ENCODE results near the gene GCLM. TPM values are rescaled to one million over a fixed set of nuclear protein-coding genes. Genes with fewer than 3 reads are reported as not detected.
A peak's percentile ranks its signal among the peaks of the same experiment; 100 is the strongest.

GCLM gene
- total and polyA plus RNA-seq, 2 donors (not counting 1 experiment from before 2014, with no cell fraction given) = 1.7 to 10.7 TPM

DNA sequence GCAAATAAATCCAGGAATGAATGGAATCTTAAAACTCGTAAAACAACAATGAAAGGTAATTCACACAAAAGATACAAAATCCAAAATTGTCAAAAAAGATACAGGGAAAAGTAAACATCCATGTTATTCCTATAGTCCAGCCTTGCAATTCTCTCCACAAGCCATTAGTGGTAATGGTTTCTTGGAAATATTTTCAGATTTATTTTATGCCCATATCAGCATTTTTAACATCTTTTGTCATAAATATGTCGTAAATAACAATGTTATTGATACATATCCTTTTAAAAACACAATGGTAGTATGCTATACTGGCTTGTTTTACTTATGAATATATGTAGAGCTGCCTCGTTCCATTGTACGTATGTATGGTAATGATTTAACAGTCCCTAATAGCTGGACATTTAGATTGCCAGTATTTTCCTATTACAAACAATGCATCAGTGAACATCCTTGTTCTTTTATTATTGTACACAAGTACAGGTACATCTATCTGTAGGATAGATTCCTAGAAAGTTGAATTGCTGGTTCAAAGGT is 60.8 kb downstream of the GCLM start:
- peak overlapping the region in 1 of 2 donors; percentile 92 for H3K27ac ChIP-seq (ENCODE audit: low read length in 2 of 2)

More for the DNA sequence above, 60.8 kb downstream of the GCLM start:
- H3K9me3 ChIP-seq (ENCODE audit: control extremely low read depth in 1 of 3, control insufficient read depth in 2 of 3, insufficient read depth in 1 of 3, low read length in 2 of 3) = peaks cover 0 to 7% (median 0%) of the 10 kb centered on the region in 3 donors
- peak overlapping the region; percentile 95 for H3K4me3 Mint-ChIP-seq
- DNase-seq = no peak
- H3K4me3 ChIP-seq (ENCODE audit: control extremely low read depth in 1 of 5, extremely low read depth in 1 of 5, insufficient read depth in 1 of 5, low read depth in 2 of 5, low read length in 4 of 5) = peak overlapping the region in 4 of 5 experiments; percentile 78 to 90 (median 88)
- no peak for ATAC-seq (ENCODE audit: low read depth)
- H3K27me3 ChIP-seq (replicated peaks in 1 of 4; ENCODE audit: control extremely low read depth in 1 of 4, control insufficient read depth in 3 of 4, insufficient read depth in 4 of 4, low read length in 3 of 4) = no peaks in the 10 kb centered on the region
- no peaks in the 10 kb centered on the region for H3K9me3 Mint-ChIP-seq (ENCODE audit: insufficient read depth)
- ChIA-PET CTCF (interaction anchor here (12.1 kb wide), 1 partner anchor 218 kb away, joined by 229 read pairs; no protein-coding TSS in a partner anchor), POLR2A (no interaction called here)
- peak overlapping the region; percentile 78 for H3K4me2 ChIP-seq (replicated peaks; ENCODE audit: low read depth, low read length, poor library complexity, severe bottlenecking)
- intact Hi-C loops (cut with micrococcal nuclease) = loop anchor here (5.0 kb wide), 2 partner anchors 886 to 1079 kb away; partner anchors contain the start of genes CNN3 and DIPK1A
- H3K79me2 ChIP-seq (ENCODE audit: control insufficient read depth, insufficient read depth, low read length) = no peaks in the 10 kb centered on the region
- H3K27me3 Mint-ChIP-seq = peaks cover 7% of the 10 kb centered on the region
- peak overlapping the region; percentile 89 for H3K9ac ChIP-seq (ENCODE audit: low read length)
- no peaks in the 10 kb centered on the region for H3K36me3 ChIP-seq (replicated peaks in 1 of 2; ENCODE audit: control extremely low read depth in 1 of 2, control insufficient read depth in 1 of 2, extremely low read depth in 1 of 2, insufficient read depth in 2 of 2, low read length in 1 of 2)
- H3K4me1 ChIP-seq (ENCODE audit: control insufficient read depth in 2 of 2, insufficient read depth in 2 of 2, low read length in 2 of 2) = peaks cover 5 to 30% of the 10 kb centered on the region in 2 donors
- no CpG with 5 or more reads among the region's 4 CpGs for WGBS (ENCODE audit: insufficient coverage)
- TF ChIP-seq, protein P1, sequence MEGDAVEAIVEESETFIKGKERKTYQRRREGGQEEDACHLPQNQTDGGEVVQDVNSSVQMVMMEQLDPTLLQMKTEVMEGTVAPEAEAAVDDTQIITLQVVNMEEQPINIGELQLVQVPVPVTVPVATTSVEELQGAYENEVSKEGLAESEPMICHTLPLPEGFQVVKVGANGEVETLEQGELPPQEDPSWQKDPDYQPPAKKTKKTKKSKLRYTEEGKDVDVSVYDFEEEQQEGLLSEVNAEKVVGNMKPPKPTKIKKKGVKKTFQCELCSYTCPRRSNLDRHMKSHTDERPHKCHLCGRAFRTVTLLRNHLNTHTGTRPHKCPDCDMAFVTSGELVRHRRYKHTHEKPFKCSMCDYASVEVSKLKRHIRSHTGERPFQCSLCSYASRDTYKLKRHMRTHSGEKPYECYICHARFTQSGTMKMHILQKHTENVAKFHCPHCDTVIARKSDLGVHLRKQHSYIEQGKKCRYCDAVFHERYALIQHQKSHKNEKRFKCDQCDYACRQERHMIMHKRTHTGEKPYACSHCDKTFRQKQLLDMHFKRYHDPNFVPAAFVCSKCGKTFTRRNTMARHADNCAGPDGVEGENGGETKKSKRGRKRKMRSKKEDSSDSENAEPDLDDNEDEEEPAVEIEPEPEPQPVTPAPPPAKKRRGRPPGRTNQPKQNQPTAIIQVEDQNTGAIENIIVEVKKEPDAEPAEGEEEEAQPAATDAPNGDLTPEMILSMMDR (IDR thresholded peaks at IDR 0.05) = no peak
- TF ChIP-seq EZH2 (IDR thresholded peaks at IDR 0.05; ENCODE audit: borderline replicate concordance, insufficient read depth, low read depth, low read length, poor library complexity, severe bottlenecking) = no peak
- H3K4me1 Mint-ChIP-seq = peaks cover 24% of the 10 kb centered on the region
- H4K20me1 ChIP-seq (ENCODE audit: control insufficient read depth, insufficient read depth, low read length, poor library complexity, severe bottlenecking) = no peaks in the 10 kb centered on the region
- H3K27ac Mint-ChIP-seq = peak overlapping the region; percentile 100
- H2AFZ ChIP-seq (ENCODE audit: insufficient read depth, low read depth, low read length, poor library complexity, severe bottlenecking) = peak overlapping the region; percentile 84
